GM18517 (cell line): ENCODE results near the gene PRM3.

ENCODE experiments used
- ATAC-seq: cut with Tn5 transposase; IDR thresholded peaks from one replicate; pipeline ENCODE4 v1.9.1; 2021; ENCODE audit warnings: mild to moderate bottlenecking, moderate library complexity; ENCODE audit not compliant: unreplicated experiment

PRM3 gene

DNA sequence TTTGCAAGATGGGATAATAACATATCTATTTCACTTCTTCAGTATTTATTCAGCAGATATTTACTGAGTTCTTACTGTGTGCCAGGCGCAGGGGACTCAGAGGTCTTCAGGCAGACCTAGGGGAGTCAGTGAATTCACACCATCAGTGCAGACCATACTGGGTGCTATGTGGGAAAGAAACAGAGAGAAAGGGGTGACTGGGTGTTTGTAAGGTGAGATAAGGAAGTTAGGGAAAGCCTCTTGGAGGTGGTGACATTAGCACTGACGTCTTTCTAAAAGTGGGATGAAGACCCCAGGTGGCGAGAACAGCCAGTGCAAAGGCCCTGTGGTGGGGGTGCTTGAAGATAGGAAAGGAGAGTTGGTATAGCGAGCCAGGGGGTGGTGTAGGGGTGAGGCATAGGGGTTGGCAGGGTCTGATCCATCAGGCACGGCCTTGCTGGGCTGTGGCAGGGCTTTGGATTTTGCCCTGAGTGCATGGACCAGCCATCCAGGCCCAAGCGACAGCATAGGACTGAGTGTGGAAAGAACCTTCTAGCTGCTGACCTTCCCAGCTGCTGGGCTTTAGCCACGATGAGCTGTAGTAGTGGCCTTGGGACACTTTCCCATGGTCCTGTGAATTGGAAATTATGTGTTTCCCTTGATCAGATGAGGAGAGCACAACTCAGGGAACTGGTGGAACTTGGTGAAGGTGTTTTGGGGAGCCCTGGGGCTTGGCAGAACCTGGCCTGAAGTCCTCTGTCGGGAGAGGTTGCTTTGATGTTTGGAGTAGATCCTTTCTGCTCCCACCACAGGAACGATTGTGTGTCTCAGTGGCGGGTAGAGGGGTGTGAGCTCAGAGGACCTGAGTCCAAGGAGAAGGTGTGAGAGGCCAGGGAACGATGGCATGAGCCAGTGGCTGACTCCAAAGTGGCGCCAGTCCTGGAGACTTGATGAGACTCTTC is 13.5 kb downstream of the PRM3 start:
- ATAC-seq: no peak

DNA sequence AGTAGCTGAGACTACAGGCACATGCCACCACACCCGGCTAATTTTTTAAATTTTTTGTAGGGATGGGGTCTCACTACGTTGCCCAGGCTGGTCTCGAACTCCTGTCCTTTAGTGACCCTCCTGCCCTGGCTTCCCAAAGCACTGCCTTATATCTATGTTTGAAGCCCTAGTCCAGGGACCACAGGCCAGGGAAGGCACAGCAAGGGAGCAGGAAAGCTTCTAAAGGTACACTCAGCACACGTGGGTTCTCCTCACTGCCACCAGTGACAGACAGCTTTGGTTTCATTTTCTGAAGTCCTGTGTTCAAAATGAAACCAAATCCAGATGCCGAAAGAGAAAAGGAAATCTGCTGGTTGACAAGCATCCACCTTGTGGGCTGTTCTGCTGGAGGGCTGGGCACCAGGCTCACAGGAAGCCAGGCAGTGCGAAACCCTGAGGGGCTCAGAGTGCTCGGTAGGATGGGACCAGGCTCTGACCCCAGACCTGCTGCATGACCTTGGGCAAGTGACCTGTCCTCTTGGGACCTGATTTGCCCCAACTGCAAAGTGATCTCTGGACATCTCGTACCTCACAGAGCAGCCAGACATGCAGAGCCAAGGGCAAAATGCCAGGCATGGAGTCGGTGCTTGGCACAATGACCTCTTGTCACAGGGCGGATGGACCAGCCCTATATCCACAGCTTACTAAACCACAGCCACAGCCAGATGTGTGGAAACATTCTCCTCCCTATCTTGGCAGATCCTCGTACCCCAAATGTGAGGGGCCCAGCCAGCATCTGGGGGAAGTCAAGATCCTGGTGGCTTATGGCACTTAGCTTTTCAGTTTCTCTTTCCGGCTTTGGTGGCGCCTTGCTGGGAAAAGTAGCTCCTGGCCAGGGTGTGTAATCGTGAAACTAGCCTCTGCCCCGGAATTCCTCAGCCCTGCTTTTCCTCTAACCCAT is 14.6 kb downstream of the PRM3 start:
- ATAC-seq: no peak

DNA sequence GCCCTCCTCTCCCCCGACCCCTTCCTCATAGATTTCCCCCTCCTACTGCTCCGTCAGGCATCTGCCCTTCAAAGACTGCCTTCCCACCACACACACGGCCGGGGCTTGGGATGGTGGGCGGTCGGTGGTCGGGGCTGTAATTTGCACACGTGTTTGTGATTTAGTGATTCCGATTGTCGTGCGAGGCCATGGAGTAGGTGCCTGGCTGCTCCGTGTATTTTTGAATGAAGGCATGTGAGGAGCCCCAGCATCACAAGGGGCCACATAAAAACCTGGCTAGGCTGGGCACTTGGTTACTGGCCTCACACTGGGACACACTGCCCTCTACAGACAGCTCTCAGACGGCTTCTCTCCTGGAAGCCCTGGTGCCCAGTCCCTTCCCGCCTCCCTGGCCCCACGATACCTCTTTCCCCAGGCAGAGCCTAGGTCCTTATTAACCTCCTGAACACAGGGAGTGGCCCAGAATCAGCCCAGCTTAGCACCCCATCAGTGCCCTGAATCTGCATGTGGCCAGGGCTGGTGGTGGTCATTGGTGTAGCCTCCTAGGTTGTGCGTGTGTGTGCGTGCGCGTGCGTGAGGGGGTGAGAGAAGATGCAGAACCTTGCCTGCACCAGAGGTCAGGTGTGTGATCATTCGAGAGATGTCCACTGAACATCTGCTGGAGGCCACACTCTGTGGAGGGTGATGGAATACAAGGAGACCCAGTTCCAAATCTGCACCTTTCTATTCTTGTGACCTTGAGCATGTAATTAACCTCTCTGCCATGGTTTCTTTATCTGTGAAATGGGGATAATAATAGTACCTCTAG is 16.1 kb downstream of the PRM3 start:
- no peak for ATAC-seq

DNA sequence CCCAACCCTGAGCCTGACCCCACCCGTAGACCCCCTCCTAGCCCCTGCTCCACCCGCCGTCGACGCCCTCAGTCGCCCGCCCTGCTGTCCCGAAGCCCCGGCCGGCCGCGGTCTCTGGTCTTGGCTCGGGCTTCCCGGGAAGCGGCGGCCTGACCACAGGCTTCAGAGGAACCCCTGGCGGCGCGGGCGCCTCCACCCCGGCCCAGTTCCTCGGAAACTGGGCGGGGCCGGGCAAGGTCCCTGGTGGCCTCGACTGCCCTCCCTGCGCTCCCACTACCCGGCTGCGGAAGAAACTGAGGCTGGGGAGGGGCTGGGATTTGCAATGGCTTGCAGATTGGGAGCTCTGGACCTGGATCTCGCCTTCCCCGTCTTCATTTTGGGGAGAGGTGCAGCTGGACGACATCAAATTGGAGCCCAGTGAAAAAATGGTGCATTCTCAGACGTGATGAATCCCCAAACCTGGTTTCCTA is 16.7 kb downstream of the PRM3 start:
- ATAC-seq: no peak

DNA sequence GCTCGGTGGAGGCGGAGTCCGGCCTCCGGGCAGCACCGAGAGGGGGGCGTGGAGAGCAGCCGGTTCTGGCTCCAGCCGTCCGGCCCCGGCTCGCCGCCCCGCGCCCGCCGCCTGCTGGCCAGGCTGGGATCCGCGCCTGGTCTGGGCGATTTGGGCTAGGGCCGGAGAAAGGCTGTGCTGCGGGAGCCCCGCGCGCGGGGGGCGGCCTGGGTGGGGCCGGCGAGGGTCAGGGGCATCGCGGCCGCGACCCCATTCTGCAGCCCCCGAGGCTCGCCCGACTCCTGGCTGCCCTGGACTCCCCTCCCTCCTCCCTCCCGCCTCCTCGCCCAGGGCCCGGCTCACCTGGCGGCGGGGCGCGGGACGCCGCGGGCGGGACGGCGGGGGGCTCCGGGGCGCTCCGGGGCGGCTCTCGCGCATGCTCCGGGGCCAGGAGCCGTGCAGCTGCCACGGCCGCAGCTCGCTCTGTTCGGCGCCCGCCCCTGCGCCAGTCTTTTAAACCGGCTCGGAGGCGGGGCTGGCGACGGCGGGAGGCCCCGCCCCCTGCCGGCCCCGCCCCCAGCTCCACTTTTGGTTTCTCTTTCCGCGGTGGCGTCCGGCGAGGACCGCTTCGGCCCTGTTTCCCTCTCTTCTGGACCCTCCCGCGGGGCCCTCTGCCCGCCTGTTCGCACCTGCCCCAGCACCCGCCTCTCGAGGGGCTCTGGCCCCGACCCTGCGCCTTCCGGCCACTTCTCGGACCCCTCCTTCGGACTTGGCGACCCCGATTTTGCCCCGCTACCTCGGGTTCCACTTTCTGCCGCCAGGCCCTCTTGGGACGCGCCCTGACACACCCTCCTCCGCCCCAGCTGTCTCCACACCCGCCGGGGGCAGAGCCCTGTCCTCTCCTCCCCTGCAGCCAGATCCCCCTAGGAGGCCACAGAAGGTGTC is 17.4 kb downstream of the PRM3 start, which contains the start of gene SOCS1:
TSS of gene SOCS1 (minus strand) at position 468 of the 924 bp plus-strand sequence. CDS start 726 bp downstream, outside the sequence.
- ATAC-seq: peak; percentile 42

DNA sequence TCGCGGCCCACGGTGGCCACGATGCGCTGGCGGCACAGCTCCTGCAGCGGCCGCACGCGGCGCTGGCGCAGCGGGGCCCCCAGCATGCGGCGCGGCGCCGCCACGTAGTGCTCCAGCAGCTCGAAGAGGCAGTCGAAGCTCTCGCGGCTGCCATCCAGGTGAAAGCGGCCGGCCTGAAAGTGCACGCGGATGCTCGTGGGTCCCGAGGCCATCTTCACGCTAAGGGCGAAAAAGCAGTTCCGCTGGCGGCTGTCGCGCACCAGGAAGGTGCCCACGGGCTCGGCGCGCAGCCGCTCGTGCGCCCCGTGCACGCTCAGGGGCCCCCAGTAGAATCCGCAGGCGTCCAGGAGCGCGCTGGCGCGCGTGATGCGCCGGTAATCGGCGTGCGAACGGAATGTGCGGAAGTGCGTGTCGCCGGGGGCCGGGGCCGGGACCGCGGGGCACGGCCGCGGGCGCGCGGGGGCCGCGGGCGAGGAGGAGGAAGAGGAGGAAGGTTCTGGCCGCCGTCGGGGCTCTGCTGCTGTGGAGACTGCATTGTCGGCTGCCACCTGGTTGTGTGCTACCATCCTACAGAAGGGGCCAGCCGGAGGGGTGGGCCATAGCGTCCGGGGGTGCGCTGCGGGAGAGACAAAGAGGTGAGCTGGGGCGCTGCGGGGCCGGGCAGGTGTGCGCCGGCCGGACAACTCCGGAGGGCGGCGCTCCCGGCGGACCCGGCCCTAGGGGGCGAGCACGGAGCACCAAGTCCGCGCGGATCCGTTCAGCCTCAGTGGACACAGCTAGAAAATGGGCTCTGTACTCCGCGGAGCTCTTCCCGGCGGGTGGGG is 18.3 kb downstream of the PRM3 start:
- ATAC-seq: peak; percentile 31

DNA sequence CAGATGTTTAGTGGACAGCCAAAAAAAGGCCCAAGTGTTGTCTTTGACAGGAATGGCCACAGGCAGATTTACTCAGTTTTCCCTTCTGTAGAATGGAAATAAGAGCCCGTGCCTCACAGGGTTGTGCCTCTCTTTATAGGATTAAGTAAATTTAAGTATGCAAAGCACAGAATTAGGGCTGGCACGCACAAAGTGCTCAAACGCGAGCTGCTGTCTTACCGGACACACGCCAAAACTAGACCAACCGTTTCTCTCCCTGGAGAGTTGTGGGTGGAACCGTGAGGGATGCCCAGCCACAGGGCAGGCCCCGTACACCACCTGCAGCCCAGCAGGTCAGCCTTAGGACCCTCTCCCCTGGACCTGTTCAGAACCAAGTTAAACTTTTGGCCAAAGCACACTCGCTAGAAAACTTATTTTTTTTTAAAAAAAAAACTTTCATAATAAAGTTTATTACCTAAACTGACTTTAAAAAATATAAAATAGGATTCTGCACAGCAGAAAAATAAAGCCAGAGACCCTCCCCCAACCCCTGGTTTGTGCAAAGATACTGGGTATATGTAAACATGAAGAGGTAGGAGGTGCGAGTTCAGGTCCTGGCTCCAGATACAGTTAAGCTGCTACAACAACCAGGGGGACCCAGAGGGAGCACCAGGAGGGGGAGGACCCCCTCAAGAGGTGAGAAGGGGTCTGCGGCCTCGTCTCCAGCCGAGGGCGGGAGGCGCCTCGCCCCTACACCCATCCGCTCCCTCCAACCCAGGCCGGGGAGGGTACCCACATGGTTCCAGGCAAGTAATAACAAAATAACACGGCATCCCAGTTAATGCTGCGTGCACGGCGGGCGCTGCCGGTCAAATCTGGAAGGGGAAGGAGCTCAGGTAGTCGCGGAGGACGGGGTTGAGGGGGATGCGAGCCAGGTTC is 19.2 kb downstream of the PRM3 start:
- ATAC-seq: no peak

DNA sequence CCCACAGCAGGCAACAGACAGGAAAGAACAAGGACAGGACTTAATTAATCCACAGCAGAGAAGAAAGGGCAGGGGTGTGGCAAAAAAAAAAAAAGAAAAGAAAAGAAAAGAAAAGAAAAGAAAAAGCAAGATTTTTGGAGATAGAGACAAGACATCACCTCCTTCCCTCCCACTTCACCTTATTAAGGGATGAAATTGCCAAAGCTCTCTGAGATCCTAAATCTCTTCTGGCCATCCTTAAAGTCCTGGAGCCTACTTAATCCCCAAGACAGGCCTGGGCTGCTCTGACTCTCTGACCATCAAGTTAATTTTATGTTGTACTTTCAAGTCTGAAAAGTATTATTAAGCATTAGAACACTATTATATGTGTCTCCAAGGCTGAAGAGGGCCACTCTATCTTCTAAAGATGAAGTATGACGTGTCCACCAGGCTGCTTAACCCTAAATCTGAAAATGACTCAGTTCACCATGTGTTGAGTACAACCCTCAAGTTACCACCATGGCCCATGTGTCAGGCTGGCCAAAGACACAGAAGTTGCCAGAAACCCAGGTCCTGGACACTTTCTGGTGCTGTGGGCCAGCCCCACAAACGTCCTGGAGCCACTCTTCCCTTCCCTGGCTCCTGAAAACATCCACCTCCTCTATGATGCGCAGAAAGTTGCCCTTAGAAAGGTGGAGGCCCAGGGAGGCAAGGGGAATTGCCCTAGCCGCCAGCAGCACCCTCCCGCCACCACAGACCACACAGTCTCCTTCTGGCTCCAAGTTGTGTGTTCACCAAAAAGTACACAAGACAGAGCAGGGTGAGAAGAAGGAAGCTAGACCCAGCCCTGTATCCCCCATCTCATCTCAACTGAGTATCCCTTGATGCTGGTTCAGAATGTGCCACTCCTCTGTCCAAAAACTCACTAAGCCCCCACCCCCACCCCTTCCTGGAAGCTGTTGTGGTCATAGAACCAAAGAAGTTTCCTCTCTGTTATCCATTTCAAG is 20.1 kb downstream of the PRM3 start:
- ATAC-seq: no peak

DNA sequence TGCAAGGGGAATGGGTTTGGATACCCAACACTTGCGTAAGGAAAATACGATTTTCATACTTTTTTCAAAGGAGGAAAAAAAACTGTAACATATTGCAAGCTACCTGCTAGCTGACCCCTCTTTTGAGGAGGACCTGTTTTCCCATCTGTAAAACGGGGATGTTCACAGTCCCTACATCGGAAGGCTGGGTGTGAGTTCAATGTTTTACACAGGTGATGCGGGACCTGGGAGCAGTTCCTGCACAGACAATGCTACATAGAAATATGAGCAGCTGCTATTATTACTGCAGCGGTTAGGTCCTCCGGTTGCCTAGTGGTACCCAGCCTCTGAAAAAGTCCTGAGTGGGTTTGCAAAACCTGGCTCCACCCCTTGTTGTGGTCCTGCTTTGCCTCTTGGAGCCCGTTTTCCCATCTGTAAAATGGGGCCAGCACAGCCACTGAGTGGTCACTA is 20.9 kb downstream of the PRM3 start:
- ATAC-seq: no peak

DNA sequence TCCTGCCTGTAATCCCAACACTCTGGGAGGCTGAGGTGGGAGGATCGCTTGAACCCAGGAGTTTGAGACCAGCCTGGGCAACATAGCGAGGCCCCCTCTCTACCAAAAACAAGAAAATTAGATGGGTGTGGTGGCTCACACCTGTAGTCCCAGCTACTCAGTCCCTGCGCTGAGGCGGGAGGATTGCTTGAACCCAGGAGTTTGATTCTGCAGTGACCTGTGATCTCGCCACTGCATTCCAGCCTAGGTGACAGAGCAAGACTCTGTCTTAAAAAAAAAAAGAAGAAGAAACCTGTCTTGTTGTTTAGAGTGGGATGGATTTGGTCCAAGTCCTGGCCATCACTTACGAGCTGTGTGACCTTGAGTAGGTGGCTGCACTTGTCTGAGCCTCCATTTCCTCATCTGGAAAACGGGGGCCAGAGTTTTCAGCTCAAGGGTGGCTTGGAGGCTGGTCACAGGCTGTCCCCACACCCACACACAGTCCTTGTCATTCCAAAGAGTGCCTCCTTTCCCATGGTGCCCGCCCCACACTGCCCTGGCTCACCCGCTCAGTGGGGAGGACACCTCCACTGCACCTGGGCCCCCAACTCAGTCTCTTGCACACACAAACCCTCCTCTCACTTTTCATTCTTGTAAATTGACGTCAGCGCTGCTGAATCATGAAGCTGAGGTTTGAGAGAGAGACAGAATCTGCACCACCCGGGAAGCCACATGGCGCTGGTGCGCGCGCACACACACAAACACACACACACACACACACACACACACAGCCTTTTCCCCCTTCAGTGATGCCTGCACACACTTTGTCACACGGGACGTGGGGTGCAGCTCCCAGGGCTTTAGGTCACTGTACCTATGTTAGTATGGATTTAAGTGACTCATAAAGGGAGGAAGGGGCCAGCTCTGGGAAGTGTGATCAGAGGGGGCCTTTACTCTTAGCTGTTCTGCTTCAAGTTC is 21.6 kb downstream of the PRM3 start:
- ATAC-seq: no peak

DNA sequence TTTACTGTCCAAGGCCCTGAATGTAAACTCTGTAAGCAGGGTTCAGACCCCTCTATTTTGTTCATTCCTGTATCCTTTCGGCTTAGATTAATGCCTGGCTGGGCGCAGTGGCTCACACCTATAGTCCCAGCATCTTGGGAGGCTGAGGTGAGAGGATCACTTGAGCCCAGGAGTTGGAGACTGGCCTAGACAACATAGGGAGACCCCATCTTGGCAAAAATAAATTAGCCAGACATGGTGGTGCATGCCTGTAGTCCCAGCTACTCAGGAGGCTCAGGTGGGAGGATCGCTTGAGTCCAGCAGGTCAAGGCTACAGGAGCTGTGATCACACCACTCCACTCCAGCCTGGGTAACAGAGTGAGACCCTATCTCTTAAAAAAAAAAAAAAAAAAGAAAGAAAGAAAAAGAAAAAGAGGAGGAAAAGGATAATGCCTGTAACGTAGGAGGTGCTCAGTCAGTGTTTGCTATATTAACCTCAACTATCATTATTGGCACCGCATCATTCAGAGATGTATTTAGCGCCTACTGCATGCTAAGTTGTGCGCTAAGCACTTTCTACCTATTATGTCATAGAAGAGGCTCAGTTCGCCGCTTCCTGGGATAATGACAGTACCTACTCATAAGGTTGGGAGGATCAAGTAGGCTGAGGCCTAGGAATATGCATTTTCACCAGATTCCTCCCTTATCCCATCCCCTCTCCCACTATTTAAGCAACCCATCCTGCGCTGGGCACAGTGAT is 22.5 kb downstream of the PRM3 start:
- no peak for ATAC-seq

DNA sequence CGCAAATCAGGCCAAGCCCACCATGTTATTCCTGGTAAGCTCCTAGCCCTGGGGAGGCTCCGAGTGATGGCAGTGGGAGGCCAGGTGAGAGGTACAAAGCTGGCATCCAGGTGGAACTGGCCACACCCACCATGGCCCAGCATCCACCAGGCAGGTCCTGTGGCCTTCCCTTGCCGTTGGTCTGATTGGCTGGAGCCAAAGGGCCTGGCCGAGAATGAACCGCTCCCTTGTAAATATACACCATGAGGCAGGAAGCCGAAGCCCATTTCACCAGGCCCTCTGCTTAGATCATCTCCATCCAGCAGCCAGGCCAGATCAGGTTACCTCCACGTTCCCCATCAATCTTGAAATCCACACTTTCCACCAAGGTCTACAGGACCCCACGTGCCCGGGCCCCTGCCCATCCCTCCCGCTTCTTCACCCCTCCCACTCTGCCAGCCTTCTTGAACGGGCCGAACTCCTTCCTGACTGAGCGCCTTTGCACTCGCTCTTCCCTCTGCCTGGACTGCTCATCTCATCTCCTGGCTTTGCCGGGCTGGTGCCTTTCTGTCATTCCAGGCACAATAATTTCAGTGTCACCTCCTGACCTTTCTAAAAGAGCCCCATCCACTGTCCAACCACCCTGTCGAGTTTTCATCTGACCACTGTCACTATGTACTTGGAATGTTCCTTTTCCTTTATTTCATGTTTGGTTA is 23.2 kb downstream of the PRM3 start:
- ATAC-seq: no peak

DNA sequence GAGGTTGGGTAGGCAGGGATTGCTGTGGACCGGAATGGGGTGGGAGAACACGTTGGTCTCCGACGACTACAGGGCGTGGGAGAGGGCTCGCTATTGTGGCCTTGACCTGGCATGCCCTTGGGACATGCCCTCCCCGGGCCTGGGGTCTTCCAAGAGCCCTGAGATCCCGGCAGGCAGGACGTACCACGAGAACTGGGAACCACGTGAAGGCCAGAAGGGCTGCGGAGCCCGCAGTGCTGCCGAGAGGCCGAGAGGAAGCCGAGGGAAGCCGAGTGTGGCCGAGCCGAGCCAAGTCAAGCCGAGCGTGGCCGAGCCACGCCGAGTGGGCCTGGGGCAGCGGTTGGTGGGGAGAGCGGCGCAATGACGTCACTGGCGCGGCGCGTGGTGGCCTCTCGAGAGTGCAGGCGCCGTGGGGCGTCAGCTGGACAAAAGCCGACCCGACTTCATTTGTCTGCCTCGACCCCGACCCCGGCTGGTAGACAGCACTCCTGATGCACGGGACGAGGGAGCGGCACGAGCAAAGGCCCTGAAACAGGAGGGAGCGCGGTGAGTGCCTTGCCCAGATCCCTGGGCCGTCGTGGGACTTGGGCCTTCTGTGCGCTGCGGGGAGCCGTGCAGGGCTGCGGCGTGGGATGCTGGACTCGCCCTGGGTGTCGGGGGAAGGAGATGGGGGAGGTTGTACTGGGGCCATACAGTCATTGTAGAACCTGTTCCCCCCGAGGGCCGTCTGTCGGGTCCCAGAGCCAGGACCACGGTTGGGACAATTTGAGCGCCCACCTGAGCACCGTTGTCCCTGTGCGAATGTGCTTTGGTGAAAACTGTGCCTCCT is 24.0 kb downstream of the PRM3 start:
- no peak for ATAC-seq
